Left lung (tissue), 10 donors: ENCODE measurements around the gene PEPD. TPM values are rescaled to one million over a fixed set of nuclear protein-coding genes. Genes with fewer than 3 reads are reported as not detected.
A peak's percentile ranks its signal among the peaks of the same experiment; 100 is the strongest.

Experiments used
- ATAC-seq: fragments of 200-7000 bp; cut with Tn5 transposase; one replicate; pipeline ENCODE4 v1.9.1; 2020; ENCODE audit warnings: moderate library complexity
- DNase-seq, 4 donors: peaks; one replicate each; pipeline ENCODE4 v3.0.0-alpha.2; 2013 to 2020
- H3K27ac ChIP-seq, 2 donors: fragments of 200-600 bp; sonication (generic) in 1 of 2; one replicate each; pipeline versions ENCODE4 v1.5.0 to v1.8.0; 2020 to 2021
- H3K27me3 ChIP-seq, 2 donors: fragments of 200-600 bp; sonication (generic) in 1 of 2; one replicate each; pipeline versions ENCODE4 v1.5.0 to v1.8.0; 2020 to 2021
- H3K36me3 ChIP-seq, 2 donors: fragments of 200-600 bp; sonication (generic) in 1 of 2; one replicate each; pipeline versions ENCODE4 v1.5.0 to v1.8.0; 2020 to 2021
- H3K4me1 ChIP-seq, 2 donors: fragments of 200-600 bp; one replicate each; pipeline ENCODE4 v1.8.0; 2021
- H3K4me3 ChIP-seq, 2 donors: fragments of 200-600 bp; sonication (generic) in 1 of 2; one replicate each; pipeline versions ENCODE4 v1.5.0 to v1.8.0; 2020 to 2021; ENCODE audit warnings: mild to moderate bottlenecking in 1 of 2
- H3K9me3 ChIP-seq, 2 donors: fragments of 200-600 bp; sonication (generic) in 1 of 2; one replicate each; pipeline versions ENCODE4 v1.5.0 to v1.8.0; 2020 to 2021
- intact Hi-C, 2 donors: fragments of 100-400 bp; cut with DNase I; formaldehyde crosslinking; loops; one replicate each; pipeline versions ENCODE4 v1.11.2 to v1.14.2; 2022
- polyA plus RNA-seq, 6 donors: library from polyadenylated mRNA; unstranded; fragments of 120-200 nt; gene quantifications; one replicate each; pipeline ENCODE4 v1.2.1, GENCODE V29; 2013; ENCODE audit not compliant: insufficient read length in 6 of 6
- total RNA-seq, 2 donors: library from RNA; stranded (reverse); fragmentation: NEBNext Ultra II Directional; extraction: Animal tissue kit (Norgen Biotek cat#: 25700); gene quantifications; one replicate each; pipeline ENCODE4 v1.2.1, GENCODE V29; 2021
- TF ChIP-seq, protein P1 (sequence below), 2 donors: fragments of 200-600 bp; sonication (generic) in 1 of 2; IDR thresholded peaks; one replicate each; pipeline versions ENCODE4 v1.5.0 to v1.8.0; 2021; ENCODE audit warnings: antibody characterized with exemption in 2 of 2
- donor health status: DM: no; HTN: yes; CAD: no.
- donor health status: DM: no; HTN: no; CAD: no.

The PEPD gene
- total and polyA plus RNA-seq, 8 donors: 41.2 to 90.1 (median 46.2) TPM

GRCh38 chr19:33398361-33399060 is 123.1 kb downstream of the PEPD start:
- TF ChIP-seq, protein P1, sequence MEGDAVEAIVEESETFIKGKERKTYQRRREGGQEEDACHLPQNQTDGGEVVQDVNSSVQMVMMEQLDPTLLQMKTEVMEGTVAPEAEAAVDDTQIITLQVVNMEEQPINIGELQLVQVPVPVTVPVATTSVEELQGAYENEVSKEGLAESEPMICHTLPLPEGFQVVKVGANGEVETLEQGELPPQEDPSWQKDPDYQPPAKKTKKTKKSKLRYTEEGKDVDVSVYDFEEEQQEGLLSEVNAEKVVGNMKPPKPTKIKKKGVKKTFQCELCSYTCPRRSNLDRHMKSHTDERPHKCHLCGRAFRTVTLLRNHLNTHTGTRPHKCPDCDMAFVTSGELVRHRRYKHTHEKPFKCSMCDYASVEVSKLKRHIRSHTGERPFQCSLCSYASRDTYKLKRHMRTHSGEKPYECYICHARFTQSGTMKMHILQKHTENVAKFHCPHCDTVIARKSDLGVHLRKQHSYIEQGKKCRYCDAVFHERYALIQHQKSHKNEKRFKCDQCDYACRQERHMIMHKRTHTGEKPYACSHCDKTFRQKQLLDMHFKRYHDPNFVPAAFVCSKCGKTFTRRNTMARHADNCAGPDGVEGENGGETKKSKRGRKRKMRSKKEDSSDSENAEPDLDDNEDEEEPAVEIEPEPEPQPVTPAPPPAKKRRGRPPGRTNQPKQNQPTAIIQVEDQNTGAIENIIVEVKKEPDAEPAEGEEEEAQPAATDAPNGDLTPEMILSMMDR (IDR thresholded peaks at IDR 0.05): no peak
- H3K27me3 ChIP-seq: no peaks in the 10 kb centered on the region
- no peaks in the 10 kb centered on the region for H3K9me3 ChIP-seq
- no peak for ATAC-seq
- H3K36me3 ChIP-seq: no peaks in the 10 kb centered on the region
- no peak overlapping the region for H3K4me3 ChIP-seq
- peaks cover 11 to 43% of the 10 kb centered on the region in 2 donors for H3K4me1 ChIP-seq
- intact Hi-C loops: no loop called here
- DNase-seq: peak in 2 of 4 donors; percentile 21 to 54
- H3K27ac ChIP-seq: no peak overlapping the region

DNA sequence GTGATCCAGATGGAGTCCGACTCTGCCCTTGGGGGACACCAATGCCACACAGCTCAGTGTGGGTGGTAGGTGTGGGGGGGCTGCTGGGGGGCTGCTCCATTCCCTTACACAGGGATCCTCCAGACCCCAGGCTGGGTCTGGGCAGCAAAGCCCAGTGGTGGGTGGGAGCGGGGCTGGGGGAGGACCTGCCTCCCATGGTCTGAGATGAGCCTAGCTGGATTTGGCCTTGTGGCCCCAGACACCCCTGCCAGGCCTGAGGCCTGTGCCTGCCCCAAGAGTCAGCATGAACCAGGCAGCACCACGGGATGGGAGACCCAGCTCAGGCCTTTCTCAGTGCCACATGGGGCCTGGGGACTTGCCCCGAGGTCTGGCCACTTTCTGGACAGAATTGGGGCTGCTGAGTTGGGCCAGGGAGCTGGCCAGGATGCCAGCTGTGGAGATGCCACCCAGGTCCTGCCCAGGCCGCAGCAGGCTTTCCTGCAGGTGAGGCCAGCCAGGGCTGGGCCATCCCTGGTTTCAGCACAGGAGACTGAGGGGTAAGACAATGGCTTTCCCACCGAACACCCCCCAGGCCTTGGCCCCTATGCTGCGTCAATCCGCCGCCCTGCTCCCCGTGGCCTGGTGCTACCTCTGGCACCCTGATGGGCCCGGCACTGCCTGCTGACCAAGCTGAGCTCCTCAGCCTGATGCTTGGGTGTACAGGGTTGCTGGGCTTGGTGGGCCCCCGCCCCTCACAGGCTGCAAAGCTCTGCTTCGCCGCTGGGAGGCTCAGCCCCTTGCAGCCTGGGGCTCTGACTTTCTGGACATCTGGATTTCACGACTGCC is 123.8 kb downstream of the PEPD start:
- H3K27ac ChIP-seq: no peak overlapping the region
- no peak for ATAC-seq
- DNase-seq: peak in 2 of 4 donors; percentile 30 to 79
- TF ChIP-seq, protein P1 (IDR thresholded peaks at IDR 0.05): no peak
- intact Hi-C loops: no loop called here
- H3K36me3 ChIP-seq: no peaks in the 10 kb centered on the region
- H3K4me3 ChIP-seq: no peak overlapping the region
- H3K27me3 ChIP-seq: no peaks in the 10 kb centered on the region
- no peaks in the 10 kb centered on the region for H3K9me3 ChIP-seq
- peaks cover 11 to 44% of the 10 kb centered on the region in 2 donors for H3K4me1 ChIP-seq

DNA sequence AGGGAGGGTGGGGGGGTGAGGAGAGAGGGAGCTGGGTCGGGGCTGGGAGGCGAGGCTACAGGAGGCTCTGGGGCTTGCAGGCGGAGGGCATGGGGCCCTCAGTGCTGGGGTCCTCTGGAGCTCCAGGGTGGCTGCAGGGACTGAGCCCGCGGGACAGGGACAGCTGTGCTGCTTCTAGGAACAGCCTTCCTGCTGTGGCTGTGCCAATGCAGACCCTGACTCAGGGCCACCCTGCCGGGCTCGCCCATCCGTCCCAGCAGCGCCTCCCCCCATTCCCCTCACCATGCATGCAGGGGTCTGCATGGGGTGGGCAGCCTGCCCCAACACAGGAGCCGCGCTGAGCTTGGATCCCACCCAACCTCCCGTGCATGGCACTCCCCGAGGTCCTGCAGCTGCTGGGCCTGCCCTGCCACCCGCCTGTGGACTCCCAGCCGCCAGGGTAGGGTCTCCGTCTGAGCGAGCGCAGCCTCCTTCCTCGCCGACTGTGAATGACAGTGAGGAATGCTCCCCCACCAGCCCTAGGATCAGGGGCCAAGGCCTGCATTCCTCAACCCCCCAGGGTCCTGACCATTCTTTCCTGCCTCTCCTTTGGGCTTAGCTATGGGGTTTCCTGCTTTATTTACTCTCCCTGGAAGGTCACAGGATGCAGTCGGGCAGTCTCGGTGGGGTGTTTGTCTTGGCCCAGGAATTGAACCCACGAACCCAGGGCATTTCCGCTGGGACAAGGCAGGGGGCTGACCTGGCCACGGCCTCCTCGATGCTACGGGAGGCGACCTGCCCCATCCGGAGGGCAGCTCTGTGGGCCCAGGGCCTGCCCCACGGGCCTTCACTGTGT is 124.7 kb downstream of the PEPD start:
- no peak overlapping the region for H3K27ac ChIP-seq
- ATAC-seq: no peak
- TF ChIP-seq, protein P1 (IDR thresholded peaks at IDR 0.05): no peak
- H3K4me3 ChIP-seq: no peak overlapping the region
- no peaks in the 10 kb centered on the region for H3K9me3 ChIP-seq
- intact Hi-C loops: no loop called here
- peaks cover 11 to 52% of the 10 kb centered on the region in 2 donors for H3K4me1 ChIP-seq
- no peaks in the 10 kb centered on the region for H3K36me3 ChIP-seq
- DNase-seq: peak in 2 of 4 donors; percentile 27 to 71
- H3K27me3 ChIP-seq: no peaks in the 10 kb centered on the region

- DNase-seq: peak in 2 of 4 donors; percentile 47 to 76
- ATAC-seq: peak; percentile 12
- Histone ChIP-seq H3K4me3 (no peak overlapping the region), H3K9me3 (no peaks in the 10 kb centered on the region), H3K36me3 (no peaks in the 10 kb centered on the region), H3K27ac (no peak overlapping the region), H3K4me1 (peaks cover 14 to 62% of the 10 kb centered on the region in 2 donors), H3K27me3 (no peaks in the 10 kb centered on the region)
- TF ChIP-seq, protein P1 (IDR thresholded peaks at IDR 0.05): no peak
- intact Hi-C loops: no loop called here
Measured at GRCh38 chr19:33395561-33396550, 125.7 kb downstream of the PEPD start.
